Measurements from ENCODE around the gene DLG2. TPM values are rescaled to one million over a fixed set of nuclear protein-coding genes. Genes with fewer than 3 reads are reported as not detected.

DLG2 gene
- total RNA-seq, 1 donor from 2014 or later = 1.8 TPM

DNA sequence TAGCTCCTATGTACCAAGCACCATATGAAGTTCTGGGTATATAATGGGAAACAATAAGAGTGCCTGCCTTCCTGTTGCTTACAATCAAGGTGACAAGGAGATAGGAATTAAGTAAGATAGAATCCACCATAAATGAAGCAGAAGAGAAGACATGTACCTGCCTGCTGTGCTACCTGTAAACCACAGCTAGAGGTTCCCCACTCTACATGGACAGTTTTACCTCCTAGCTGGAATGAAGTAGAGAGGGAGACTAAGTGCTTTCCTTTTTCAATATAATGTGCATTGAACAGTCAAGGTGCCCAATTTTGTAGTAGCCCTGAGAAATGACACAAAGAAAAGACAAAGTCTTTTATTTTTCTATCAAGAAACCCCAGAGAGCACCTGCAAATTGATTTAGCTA, 984.6 kb downstream of the DLG2 start:
- no peak overlapping the region for H3K27ac Mint-ChIP-seq (ENCODE audit: unreplicated experiment)
- no peaks in the 10 kb centered on the region for H3K27me3 ChIP-seq (ENCODE audit: insufficient read depth, low read length)
- no peaks in the 10 kb centered on the region for H3K9me3 ChIP-seq (ENCODE audit: insufficient read depth, low read depth, low read length)
- H3K4me2 ChIP-seq (ENCODE audit: low read length) = no peak overlapping the region
- H3K27me3 Mint-ChIP-seq (ENCODE audit: low read depth, unreplicated experiment) = no peaks in the 10 kb centered on the region
- H3K4me3 Mint-ChIP-seq (ENCODE audit: unreplicated experiment) = no peak overlapping the region
- H3K4me3 ChIP-seq (ENCODE audit: insufficient read depth, low read depth, low read length) = no peak overlapping the region
- no peaks in the 10 kb centered on the region for H3K36me3 Mint-ChIP-seq (ENCODE audit: low read depth, unreplicated experiment)
- no peak overlapping the region for H2AFZ ChIP-seq (ENCODE audit: low read depth, low read length)
- H3K27ac ChIP-seq (ENCODE audit: low read depth, low read length) = no peak overlapping the region
- H3K4me1 Mint-ChIP-seq (ENCODE audit: low read depth, unreplicated experiment) = peaks cover 3% of the 10 kb centered on the region
- no peak for DNase-seq (ENCODE audit: low read depth)
- FAIRE-seq = no peak
- no peaks in the 10 kb centered on the region for H3K79me2 ChIP-seq (ENCODE audit: insufficient read depth, low read length)
- H3K36me3 ChIP-seq (ENCODE audit: insufficient read depth, low read length) = no peaks in the 10 kb centered on the region
- H3K4me1 ChIP-seq (ENCODE audit: insufficient read depth, low read length) = no peaks in the 10 kb centered on the region
- H4K20me1 ChIP-seq (ENCODE audit: insufficient read depth, low read length) = no peaks in the 10 kb centered on the region
- no peaks in the 10 kb centered on the region for H3K9me3 Mint-ChIP-seq (ENCODE audit: unreplicated experiment)
- TF ChIP-seq EZH2 (IDR thresholded peaks at IDR 0.05; ENCODE audit: insufficient read depth, low read length) = no peak
- TF ChIP-seq, protein P1, sequence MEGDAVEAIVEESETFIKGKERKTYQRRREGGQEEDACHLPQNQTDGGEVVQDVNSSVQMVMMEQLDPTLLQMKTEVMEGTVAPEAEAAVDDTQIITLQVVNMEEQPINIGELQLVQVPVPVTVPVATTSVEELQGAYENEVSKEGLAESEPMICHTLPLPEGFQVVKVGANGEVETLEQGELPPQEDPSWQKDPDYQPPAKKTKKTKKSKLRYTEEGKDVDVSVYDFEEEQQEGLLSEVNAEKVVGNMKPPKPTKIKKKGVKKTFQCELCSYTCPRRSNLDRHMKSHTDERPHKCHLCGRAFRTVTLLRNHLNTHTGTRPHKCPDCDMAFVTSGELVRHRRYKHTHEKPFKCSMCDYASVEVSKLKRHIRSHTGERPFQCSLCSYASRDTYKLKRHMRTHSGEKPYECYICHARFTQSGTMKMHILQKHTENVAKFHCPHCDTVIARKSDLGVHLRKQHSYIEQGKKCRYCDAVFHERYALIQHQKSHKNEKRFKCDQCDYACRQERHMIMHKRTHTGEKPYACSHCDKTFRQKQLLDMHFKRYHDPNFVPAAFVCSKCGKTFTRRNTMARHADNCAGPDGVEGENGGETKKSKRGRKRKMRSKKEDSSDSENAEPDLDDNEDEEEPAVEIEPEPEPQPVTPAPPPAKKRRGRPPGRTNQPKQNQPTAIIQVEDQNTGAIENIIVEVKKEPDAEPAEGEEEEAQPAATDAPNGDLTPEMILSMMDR (IDR thresholded peaks at IDR 0.05; ENCODE audit: insufficient read depth, low read depth, low read length) = no peak
- no peak overlapping the region for H3K9ac ChIP-seq (ENCODE audit: low read length)

DNA sequence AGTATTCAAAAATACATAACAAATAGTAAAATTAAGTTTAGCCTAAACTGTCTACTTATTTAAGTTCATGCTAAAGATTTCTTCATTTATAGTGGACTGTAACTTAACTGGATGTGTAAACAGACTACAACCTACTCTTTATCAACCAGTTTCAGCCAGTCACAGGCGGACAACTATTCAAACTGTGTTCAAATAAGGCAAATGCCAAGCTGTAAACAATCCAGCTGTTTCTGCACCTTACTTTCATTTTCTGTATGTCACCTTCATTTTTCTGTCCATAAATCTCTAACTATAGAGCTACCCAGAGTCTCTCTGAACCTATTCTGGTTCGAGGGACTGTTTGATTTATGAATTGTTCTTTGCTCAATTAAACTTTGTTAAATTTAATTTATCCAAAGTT, 992.8 kb downstream of the DLG2 start:
- H3K9me3 ChIP-seq (ENCODE audit: insufficient read depth, low read depth, low read length) = no peaks in the 10 kb centered on the region
- H2AFZ ChIP-seq (ENCODE audit: low read depth, low read length) = no peak overlapping the region
- no peak overlapping the region for H3K4me2 ChIP-seq (ENCODE audit: low read length)
- FAIRE-seq (no peak), DNase-seq (ENCODE audit: low read depth) (no peak)
- TF ChIP-seq, protein P1 (IDR thresholded peaks at IDR 0.05; ENCODE audit: insufficient read depth, low read depth, low read length) = no peak
- TF ChIP-seq EZH2 (IDR thresholded peaks at IDR 0.05; ENCODE audit: insufficient read depth, low read length) = no peak
- no peaks in the 10 kb centered on the region for H3K36me3 ChIP-seq (ENCODE audit: insufficient read depth, low read length)
- no peak overlapping the region for H3K9ac ChIP-seq (ENCODE audit: low read length)
- no peak overlapping the region for H3K4me3 ChIP-seq (ENCODE audit: insufficient read depth, low read depth, low read length)
- no peak overlapping the region for H3K27ac Mint-ChIP-seq (ENCODE audit: unreplicated experiment)
- no peak overlapping the region for H3K27ac ChIP-seq (ENCODE audit: low read depth, low read length)
- H3K27me3 Mint-ChIP-seq (ENCODE audit: low read depth, unreplicated experiment) = no peaks in the 10 kb centered on the region
- no peaks in the 10 kb centered on the region for H4K20me1 ChIP-seq (ENCODE audit: insufficient read depth, low read length)
- H3K36me3 Mint-ChIP-seq (ENCODE audit: low read depth, unreplicated experiment) = no peaks in the 10 kb centered on the region
- peaks cover 7% of the 10 kb centered on the region for H3K4me1 Mint-ChIP-seq (ENCODE audit: low read depth, unreplicated experiment)
- no peaks in the 10 kb centered on the region for H3K79me2 ChIP-seq (ENCODE audit: insufficient read depth, low read length)
- no peaks in the 10 kb centered on the region for H3K4me1 ChIP-seq (ENCODE audit: insufficient read depth, low read length)
- no peaks in the 10 kb centered on the region for H3K9me3 Mint-ChIP-seq (ENCODE audit: unreplicated experiment)
- H3K27me3 ChIP-seq (ENCODE audit: insufficient read depth, low read length) = no peaks in the 10 kb centered on the region
- no peak overlapping the region for H3K4me3 Mint-ChIP-seq (ENCODE audit: unreplicated experiment)

DNA sequence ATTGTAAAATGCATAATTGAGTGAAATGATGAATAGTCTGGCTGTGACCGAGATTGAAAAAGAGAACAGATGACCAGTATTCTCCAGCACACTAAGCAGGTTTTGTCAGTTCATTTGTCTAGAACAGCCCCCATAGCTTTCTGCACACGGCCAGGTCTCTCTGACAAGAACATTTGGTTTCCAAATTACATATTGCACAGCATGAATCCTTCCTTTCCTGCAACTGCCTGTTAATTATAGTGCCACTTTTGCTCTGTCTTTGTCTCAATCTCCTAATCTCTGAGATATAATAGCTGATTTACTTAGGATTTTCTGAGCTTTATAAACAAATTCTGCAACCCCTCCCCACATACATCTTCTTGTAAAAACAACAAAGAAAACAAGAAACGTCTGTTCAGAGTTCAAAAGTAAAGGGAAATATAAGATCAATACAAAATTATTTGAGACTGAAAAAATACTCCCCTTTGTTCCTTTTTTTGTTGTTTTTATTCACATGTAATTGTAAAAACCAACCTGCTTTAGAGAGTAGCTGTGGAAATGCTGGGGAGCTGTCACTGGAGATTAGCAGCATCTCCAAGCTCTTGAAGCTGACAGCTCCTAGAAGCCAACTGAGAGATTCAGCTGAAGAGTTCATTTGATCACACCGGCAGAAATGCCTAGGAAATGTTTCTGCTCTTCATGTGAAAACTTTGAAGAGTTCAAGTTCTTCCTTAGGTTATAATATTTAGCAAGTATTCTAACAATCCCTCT, 998.1 kb downstream of the DLG2 start:
- Histone ChIP-seq H4K20me1 (ENCODE audit: insufficient read depth, low read length) (no peaks in the 10 kb centered on the region), H3K9ac (ENCODE audit: low read length) (no peak overlapping the region), H2AFZ (ENCODE audit: low read depth, low read length) (no peak overlapping the region), H3K4me3 (ENCODE audit: insufficient read depth, low read depth, low read length) (no peak overlapping the region), H3K4me1 (ENCODE audit: insufficient read depth, low read length) (no peaks in the 10 kb centered on the region), H3K4me2 (ENCODE audit: low read length) (no peak overlapping the region), H3K36me3 (ENCODE audit: insufficient read depth, low read length) (no peaks in the 10 kb centered on the region), H3K9me3 (ENCODE audit: insufficient read depth, low read depth, low read length) (no peaks in the 10 kb centered on the region), H3K27me3 (ENCODE audit: insufficient read depth, low read length) (no peaks in the 10 kb centered on the region), H3K79me2 (ENCODE audit: insufficient read depth, low read length) (no peaks in the 10 kb centered on the region), H3K27ac (ENCODE audit: low read depth, low read length) (no peak overlapping the region)
- H3K27me3 Mint-ChIP-seq (ENCODE audit: low read depth, unreplicated experiment) = no peaks in the 10 kb centered on the region
- H3K4me3 Mint-ChIP-seq (ENCODE audit: unreplicated experiment) = no peak overlapping the region
- DNase-seq (ENCODE audit: low read depth) (no peak), FAIRE-seq (no peak)
- peaks cover 12% of the 10 kb centered on the region for H3K4me1 Mint-ChIP-seq (ENCODE audit: low read depth, unreplicated experiment)
- H3K27ac Mint-ChIP-seq (ENCODE audit: unreplicated experiment) = no peak overlapping the region
- H3K36me3 Mint-ChIP-seq (ENCODE audit: low read depth, unreplicated experiment) = no peaks in the 10 kb centered on the region
- TF ChIP-seq, protein P1 (IDR thresholded peaks at IDR 0.05; ENCODE audit: insufficient read depth, low read depth, low read length) = no peak
- TF ChIP-seq EZH2 (IDR thresholded peaks at IDR 0.05; ENCODE audit: insufficient read depth, low read length) = no peak
- no peaks in the 10 kb centered on the region for H3K9me3 Mint-ChIP-seq (ENCODE audit: unreplicated experiment)
